C4-2B (cell line): ENCODE measurements around the gene MCM9.

ENCODE experiments used
- CTCF ChIP-seq: fragments of 450-650 bp; conservative IDR thresholded peaks from 2 replicates; pipeline ENCODE4 v1.5.1; 2017; ENCODE audit warnings: mild to moderate bottlenecking
- ZFX ChIP-seq: fragments of 450-650 bp; IDR thresholded peaks from 2 replicates; pipeline ENCODE4 v1.6.1; 2017

- TF ChIP-seq CTCF = no peak
- TF ChIP-seq ZFX = no peak
Observed at GRCh38 chr6:118959903-118960302, 24.9 kb upstream of the MCM9 start.
